ENCODE results near the gene PICK1. TPM values are rescaled to one million over a fixed set of nuclear protein-coding genes. Genes with fewer than 3 reads are reported as not detected.

Gene PICK1
- total RNA-seq (10 to 100 TPM; 11.9 to 31.5 (median 17.8) TPM), polyA plus RNA-seq (10 to 100 TPM; 15.2 to 19.6 (median 18.9) TPM)
- long read RNA-seq, donor 1, transcript PICK1-201 (13 exons, 2,055 nt) = major isoform, 10 of 19 reads
- long read RNA-seq, donor 1, partial matches to known transcripts = 0 of 19 reads
- long read RNA-seq, donor 1, other reads (novel, unspliced or antisense) = 6 of 19 reads
- long read RNA-seq, donor 2, transcript PICK1-202 (13 exons, 2,164 nt) = minor isoform, 6 of 56 reads
- long read RNA-seq, donor 2, transcript PICK1-201 (13 exons, 2,055 nt) = major isoform, 20 of 56 reads
- long read RNA-seq, donor 2, partial matches to known transcripts = 9 of 56 reads
- long read RNA-seq, donor 2, other reads (novel, unspliced or antisense) = 20 of 56 reads

- ATAC-seq = peak; percentile 90 to 92 (median 90)
- Histone ChIP-seq H3K4me1 (peaks cover 6% of the 10 kb centered on the region), H3K27ac (peak within 1 kb of the TSS; percentile 79), H3K4me3 (peak within 1 kb of the TSS; percentile 72), H3K36me3 (ENCODE audit: insufficient read depth in 1 of 2, low read depth in 1 of 2) (peaks cover 0 to 17% of the 10 kb centered on the region in 2 donors), H3K9me3 (no peaks in the 10 kb centered on the region), H3K27me3 (ENCODE audit: insufficient read depth in 3 of 3, low read length in 2 of 3) (no peaks in the 10 kb centered on the region)
- WGBS, 3 donors = 3 to 4% (median 3%) methylated on average over 47 of the region's 47 CpGs
- peak; percentile 88 to 94 for DNase-seq
- TF ChIP-seq CTCF (IDR thresholded peaks at IDR 0.05) = no peak
- intact Hi-C loops (cut with DNase I) = no loop called here
Observed at GRCh38 chr22:38056969-38057891, at the start of gene PICK1. Gene PICK1, plus strand, starts transcription at chr22:38057404. Its CDS starts 406 bp downstream, at chr22:38057810.

- H3K4me1 ChIP-seq = no peaks in the 10 kb centered on the region
- no peak for ATAC-seq
- DNase-seq = no peak
- H3K4me3 ChIP-seq = no peak overlapping the region
- no peaks in the 10 kb centered on the region for H3K27me3 ChIP-seq (ENCODE audit: insufficient read depth in 3 of 3, low read length in 2 of 3)
- no peak overlapping the region for H3K27ac ChIP-seq
- intact Hi-C loops (cut with DNase I) = no loop called here
- H3K36me3 ChIP-seq (ENCODE audit: insufficient read depth in 1 of 2, low read depth in 1 of 2) = no peaks in the 10 kb centered on the region
- WGBS, 3 donors = 73 to 78% (median 78%) methylated on average over 14 of the region's 14 CpGs
- no peak for TF ChIP-seq CTCF (IDR thresholded peaks at IDR 0.05)
- no peaks in the 10 kb centered on the region for H3K9me3 ChIP-seq
Observed at GRCh38 chr22:38009000-38009806, 48.0 kb upstream of the PICK1 start.

- H3K36me3 ChIP-seq (ENCODE audit: insufficient read depth in 1 of 2, low read depth in 1 of 2) = no peaks in the 10 kb centered on the region
- intact Hi-C loops (cut with DNase I) = no loop called here
- H3K27me3 ChIP-seq (ENCODE audit: insufficient read depth in 3 of 3, low read length in 2 of 3) = no peaks in the 10 kb centered on the region
- H3K27ac ChIP-seq = no peak overlapping the region
- no peaks in the 10 kb centered on the region for H3K9me3 ChIP-seq
- no peak for ATAC-seq
- 83 to 85% (median 84%) methylated on average over 7 of the region's 7 CpGs for WGBS, 3 donors
- no peak for TF ChIP-seq CTCF (IDR thresholded peaks at IDR 0.05)
- no peak overlapping the region for H3K4me3 ChIP-seq
- peaks cover 4% of the 10 kb centered on the region for H3K4me1 ChIP-seq
- no peak for DNase-seq
Observed at GRCh38 chr22:38012604-38013072, 44.6 kb upstream of the PICK1 start.

GRCh38 chr22:38014083-38014482, 43.1 kb upstream of the PICK1 start:
- intact Hi-C loops (cut with DNase I) = no loop called here
- Histone ChIP-seq H3K36me3 (ENCODE audit: insufficient read depth in 1 of 2, low read depth in 1 of 2) (no peaks in the 10 kb centered on the region), H3K4me1 (peaks cover 6% of the 10 kb centered on the region), H3K4me3 (no peak overlapping the region), H3K9me3 (no peaks in the 10 kb centered on the region), H3K27me3 (ENCODE audit: insufficient read depth in 3 of 3, low read length in 2 of 3) (no peaks in the 10 kb centered on the region), H3K27ac (no peak overlapping the region)
- no peak for TF ChIP-seq CTCF (IDR thresholded peaks at IDR 0.05)
- 98 to 100% (median 100%) methylated on average over 1 of the region's 1 CpG for WGBS, 3 donors
- ATAC-seq (no peak), DNase-seq (no peak)
